Measurements from ENCODE around the gene OPCML.

OPCML gene

GRCh38 chr11:132408877-132409276 is 1123.4 kb downstream of the OPCML start:
- Histone ChIP-seq H3K4me3 (ENCODE audit: severe bottlenecking) (no peak overlapping the region), H3K4me1 (ENCODE audit: insufficient read depth, poor library complexity, severe bottlenecking) (no peaks in the 10 kb centered on the region), H3K27ac (ENCODE audit: poor library complexity, severe bottlenecking) (no peak overlapping the region), H3K9me3 (ENCODE audit: severe bottlenecking) (no peaks in the 10 kb centered on the region), H3K36me3 (ENCODE audit: low read depth) (no peaks in the 10 kb centered on the region), H3K27me3 (ENCODE audit: insufficient read depth, poor library complexity, severe bottlenecking) (peaks cover 15% of the 10 kb centered on the region)
- no peak for DNase-seq (ENCODE audit: low spot score)
- ATAC-seq (ENCODE audit: low read depth), result no peak
- no peak for TF ChIP-seq CTCF (IDR thresholded peaks at IDR 0.05; ENCODE audit: poor library complexity, severe bottlenecking)

GRCh38 chr11:132405728-132406127 is 1126.6 kb downstream of the OPCML start:
- Histone ChIP-seq H3K27me3 (ENCODE audit: insufficient read depth, poor library complexity, severe bottlenecking) (peaks cover 14% of the 10 kb centered on the region), H3K27ac (ENCODE audit: poor library complexity, severe bottlenecking) (no peak overlapping the region), H3K36me3 (ENCODE audit: low read depth) (no peaks in the 10 kb centered on the region), H3K9me3 (ENCODE audit: severe bottlenecking) (no peaks in the 10 kb centered on the region), H3K4me1 (ENCODE audit: insufficient read depth, poor library complexity, severe bottlenecking) (no peaks in the 10 kb centered on the region), H3K4me3 (ENCODE audit: severe bottlenecking) (no peak overlapping the region)
- no peak for ATAC-seq (ENCODE audit: low read depth)
- no peak for TF ChIP-seq CTCF (IDR thresholded peaks at IDR 0.05; ENCODE audit: poor library complexity, severe bottlenecking)
- no peak for DNase-seq (ENCODE audit: low spot score)

- Histone ChIP-seq H3K4me1 (ENCODE audit: insufficient read depth, poor library complexity, severe bottlenecking) (no peaks in the 10 kb centered on the region), H3K27me3 (ENCODE audit: insufficient read depth, poor library complexity, severe bottlenecking) (peaks cover 21% of the 10 kb centered on the region), H3K4me3 (ENCODE audit: severe bottlenecking) (no peak overlapping the region), H3K27ac (ENCODE audit: poor library complexity, severe bottlenecking) (no peak overlapping the region), H3K36me3 (ENCODE audit: low read depth) (no peaks in the 10 kb centered on the region), H3K9me3 (ENCODE audit: severe bottlenecking) (no peaks in the 10 kb centered on the region)
- no peak for DNase-seq (ENCODE audit: low spot score)
- ATAC-seq (ENCODE audit: low read depth), result peak; percentile 88
- peak; percentile 44 for TF ChIP-seq CTCF (IDR thresholded peaks at IDR 0.05; ENCODE audit: poor library complexity, severe bottlenecking)
Measured at GRCh38 chr11:132402071-132402684, 1130.1 kb downstream of the OPCML start.

GRCh38 chr11:132396318-132396717 is 1136.0 kb downstream of the OPCML start:
- H3K4me3 ChIP-seq (ENCODE audit: severe bottlenecking), result no peak overlapping the region
- no peaks in the 10 kb centered on the region for H3K9me3 ChIP-seq (ENCODE audit: severe bottlenecking)
- no peak overlapping the region for H3K27ac ChIP-seq (ENCODE audit: poor library complexity, severe bottlenecking)
- DNase-seq (ENCODE audit: low spot score) (no peak), ATAC-seq (ENCODE audit: low read depth) (no peak)
- H3K27me3 ChIP-seq (ENCODE audit: insufficient read depth, poor library complexity, severe bottlenecking), result peaks cover 15% of the 10 kb centered on the region
- H3K4me1 ChIP-seq (ENCODE audit: insufficient read depth, poor library complexity, severe bottlenecking), result no peaks in the 10 kb centered on the region
- TF ChIP-seq CTCF (IDR thresholded peaks at IDR 0.05; ENCODE audit: poor library complexity, severe bottlenecking), result no peak
- no peaks in the 10 kb centered on the region for H3K36me3 ChIP-seq (ENCODE audit: low read depth)

GRCh38 chr11:132395434-132395833 is 1136.9 kb downstream of the OPCML start:
- no peak for TF ChIP-seq CTCF (IDR thresholded peaks at IDR 0.05; ENCODE audit: poor library complexity, severe bottlenecking)
- Histone ChIP-seq H3K36me3 (ENCODE audit: low read depth) (no peaks in the 10 kb centered on the region), H3K27me3 (ENCODE audit: insufficient read depth, poor library complexity, severe bottlenecking) (peaks cover 15% of the 10 kb centered on the region), H3K4me3 (ENCODE audit: severe bottlenecking) (no peak overlapping the region), H3K4me1 (ENCODE audit: insufficient read depth, poor library complexity, severe bottlenecking) (no peaks in the 10 kb centered on the region), H3K27ac (ENCODE audit: poor library complexity, severe bottlenecking) (no peak overlapping the region), H3K9me3 (ENCODE audit: severe bottlenecking) (no peaks in the 10 kb centered on the region)
- no peak for ATAC-seq (ENCODE audit: low read depth)
- DNase-seq (ENCODE audit: low spot score), result no peak
